ENCODE measurements around the gene GK.

Gene GK

DNA sequence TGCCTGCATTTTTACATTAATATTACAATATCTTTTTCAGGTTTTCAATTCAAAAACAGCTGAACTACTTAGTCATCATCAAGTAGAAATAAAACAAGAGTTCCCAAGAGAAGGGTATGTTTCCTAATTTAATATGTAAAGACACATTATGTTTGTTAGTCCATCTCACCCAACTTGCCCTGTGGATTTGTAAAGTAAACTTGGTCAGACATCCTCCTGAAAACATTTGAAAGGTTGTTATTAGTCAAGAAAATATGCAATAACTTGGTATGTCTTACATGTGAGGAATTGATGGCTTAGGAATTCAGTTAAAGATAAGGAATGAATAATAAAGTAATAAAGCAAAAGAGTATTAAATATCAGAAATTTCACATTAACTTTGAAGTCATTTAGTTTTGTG is 12.2 kb downstream of the GK start:
- Histone ChIP-seq H4K20me1 (ENCODE audit: insufficient read depth, low read length, poor library complexity, severe bottlenecking) (no peaks in the 10 kb centered on the region), H3K4me2 (ENCODE audit: low read depth, low read length, poor library complexity, severe bottlenecking) (no peak overlapping the region)
- no peak for TF ChIP-seq CTCF (conservative IDR thresholded peaks at IDR 0.05; ENCODE audit: low read length)
- TF ChIP-seq EZH2phosphoT487 (IDR thresholded peaks at IDR 0.05; ENCODE audit: borderline replicate concordance) = no peak

DNA sequence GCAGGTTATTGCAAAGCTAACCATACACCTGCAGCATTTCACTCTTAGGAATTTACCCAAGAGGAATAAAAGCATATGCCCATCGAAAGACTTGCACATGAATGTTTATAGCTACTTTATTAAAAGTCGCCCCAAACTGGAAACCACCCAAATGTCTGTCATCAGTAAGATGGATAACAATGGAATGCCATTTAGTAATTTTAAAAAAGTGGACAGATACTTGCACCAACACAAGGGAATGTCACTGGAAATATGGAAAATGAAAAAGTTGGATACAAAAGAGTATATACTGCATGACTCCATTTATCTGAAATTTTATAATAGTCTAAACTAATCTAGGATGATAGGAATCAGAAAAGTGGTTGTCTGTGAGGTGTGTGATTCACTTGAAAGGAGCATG is 12.9 kb downstream of the GK start:
- Histone ChIP-seq H3K36me3 (ENCODE audit: insufficient read depth, low read length) (no peaks in the 10 kb centered on the region), H3K4me3 (ENCODE audit: low read length, poor library complexity, severe bottlenecking) (no peak overlapping the region), H3K4me2 (ENCODE audit: low read depth, low read length, poor library complexity, severe bottlenecking) (no peak overlapping the region), H3F3A (ENCODE audit: low read depth) (no peaks in the 10 kb centered on the region), H3K79me2 (ENCODE audit: insufficient read depth, low read length) (no peaks in the 10 kb centered on the region), H4K20me1 (ENCODE audit: insufficient read depth, low read length, poor library complexity, severe bottlenecking) (no peaks in the 10 kb centered on the region), H3K9me2 (replicated peaks; ENCODE audit: low read depth, low read length) (no peaks in the 10 kb centered on the region), H3K4me1 (ENCODE audit: insufficient read depth, low read length, poor library complexity, severe bottlenecking) (peaks cover 5% of the 10 kb centered on the region), H2AFZ (ENCODE audit: low read length) (no peak overlapping the region), H3K9ac (ENCODE audit: low read depth, low read length, poor library complexity, severe bottlenecking) (no peak overlapping the region), H3K9me3 (ENCODE audit: insufficient read depth, low read depth, low read length) (no peaks in the 10 kb centered on the region), H3K27me3 (ENCODE audit: insufficient read depth, low read length, poor library complexity, severe bottlenecking) (no peaks in the 10 kb centered on the region)
- TF ChIP-seq CTCF (conservative IDR thresholded peaks at IDR 0.05; ENCODE audit: low read length) = no peak
- TF ChIP-seq EZH2phosphoT487 (IDR thresholded peaks at IDR 0.05; ENCODE audit: borderline replicate concordance) = no peak

More for the DNA sequence above, 12.2 kb downstream of the GK start:
- no peaks in the 10 kb centered on the region for H3K9me3 ChIP-seq (ENCODE audit: insufficient read depth, low read depth, low read length)
- H3K79me2 ChIP-seq (ENCODE audit: insufficient read depth, low read length) = no peaks in the 10 kb centered on the region
- no peak overlapping the region for H3K4me3 ChIP-seq (ENCODE audit: low read length, poor library complexity, severe bottlenecking)
- H3K36me3 ChIP-seq (ENCODE audit: insufficient read depth, low read length) = no peaks in the 10 kb centered on the region
- H3K4me1 ChIP-seq (ENCODE audit: insufficient read depth, low read length, poor library complexity, severe bottlenecking) = peaks cover 5% of the 10 kb centered on the region
- no peaks in the 10 kb centered on the region for H3F3A ChIP-seq (ENCODE audit: low read depth)
- no peaks in the 10 kb centered on the region for H3K27me3 ChIP-seq (ENCODE audit: insufficient read depth, low read length, poor library complexity, severe bottlenecking)
- H3K9ac ChIP-seq (ENCODE audit: low read depth, low read length, poor library complexity, severe bottlenecking) = no peak overlapping the region
- H2AFZ ChIP-seq (ENCODE audit: low read length) = no peak overlapping the region
- H3K9me2 ChIP-seq (replicated peaks; ENCODE audit: low read depth, low read length) = no peaks in the 10 kb centered on the region

GRCh38 chrX:30668581-30668980 is 15.4 kb downstream of the GK start:
- no peak overlapping the region for H3K4me2 ChIP-seq (ENCODE audit: low read depth, low read length, poor library complexity, severe bottlenecking)
- no peak overlapping the region for H2AFZ ChIP-seq (ENCODE audit: low read length)
- H3K4me1 ChIP-seq (ENCODE audit: insufficient read depth, low read length, poor library complexity, severe bottlenecking) = no peaks in the 10 kb centered on the region
- TF ChIP-seq EZH2phosphoT487 (IDR thresholded peaks at IDR 0.05; ENCODE audit: borderline replicate concordance) = no peak
- no peak for TF ChIP-seq CTCF (conservative IDR thresholded peaks at IDR 0.05; ENCODE audit: low read length)
- H3K79me2 ChIP-seq (ENCODE audit: insufficient read depth, low read length) = no peaks in the 10 kb centered on the region
- H3K36me3 ChIP-seq (ENCODE audit: insufficient read depth, low read length) = no peaks in the 10 kb centered on the region
- no peaks in the 10 kb centered on the region for H3K27me3 ChIP-seq (ENCODE audit: insufficient read depth, low read length, poor library complexity, severe bottlenecking)
- H3K9me3 ChIP-seq (ENCODE audit: insufficient read depth, low read depth, low read length) = no peaks in the 10 kb centered on the region
- H3K4me3 ChIP-seq (ENCODE audit: low read length, poor library complexity, severe bottlenecking) = no peak overlapping the region
- no peaks in the 10 kb centered on the region for H4K20me1 ChIP-seq (ENCODE audit: insufficient read depth, low read length, poor library complexity, severe bottlenecking)
- no peak overlapping the region for H3K9ac ChIP-seq (ENCODE audit: low read depth, low read length, poor library complexity, severe bottlenecking)
- no peaks in the 10 kb centered on the region for H3F3A ChIP-seq (ENCODE audit: low read depth)
- H3K9me2 ChIP-seq (replicated peaks; ENCODE audit: low read depth, low read length) = no peaks in the 10 kb centered on the region
